ENCODE measurements around the gene TMEM181. TPM values are rescaled to one million over a fixed set of nuclear protein-coding genes. Genes with fewer than 3 reads are reported as not detected.
A peak's percentile ranks its signal among the peaks of the same experiment; 100 is the strongest.
"Not testable (repeated sequence)": the region's sequence is repeated elsewhere in the genome, so short reads cannot be mapped to it uniquely, and the experiment has no call there.

Gene TMEM181
- total RNA-seq, 2 experiments from 2014 or later: 10.0 to 10.1 TPM

GRCh38 chr6:158604048-158604406, 44.1 kb downstream of the TMEM181 start:
- ChIA-PET POLR2A (no interaction called here), CTCF (interaction anchor here (0.9 to 5.1 kb wide), 9 partner anchors 12 to 428 kb away, joined by 3 to 49 read pairs (median 6); no protein-coding TSS in a partner anchor)
- Mint-ChIP-seq H3K4me3 (no peak overlapping the region), H3K4me1 (ENCODE audit: low read depth) (no peaks in the 10 kb centered on the region), H3K27me3 (no peaks in the 10 kb centered on the region), H3K36me3 (ENCODE audit: low read depth) (peaks cover 38% of the 10 kb centered on the region), H3K27ac (peak overlapping the region; percentile 41), H3K9me3 (no peaks in the 10 kb centered on the region)
- ATAC-seq: no peak
- no peak for DNase-seq
- TF ChIP-seq CTCF (IDR thresholded peaks at IDR 0.05): no peak
- intact Hi-C loops (cut with micrococcal nuclease): loop anchor here (10.0 kb wide), 1 partner anchor 389 kb away; no protein-coding TSS in a partner anchor

- peak; percentile 75 for DNase-seq
- intact Hi-C loops (cut with micrococcal nuclease): loop anchor here (10.0 kb wide), 1 partner anchor 391 kb away; no protein-coding TSS in a partner anchor
These were observed 45.5 kb downstream of the TMEM181 start for GRCh38 chr6:158605266-158605878.

GRCh38 chr6:158606011-158606410, 46.1 kb downstream of the TMEM181 start:
- H3K27me3 Mint-ChIP-seq; H3K4me3 Mint-ChIP-seq; DNase-seq; H3K27ac Mint-ChIP-seq; H3K4me1 Mint-ChIP-seq (ENCODE audit: low read depth); POLR2A ChIA-PET; ATAC-seq; H3K9me3 Mint-ChIP-seq: not testable (repeated sequence)
- H3K36me3 Mint-ChIP-seq (ENCODE audit: low read depth): peaks cover 42% of the 10 kb centered on the region
- intact Hi-C loops (cut with micrococcal nuclease): loop anchor here (10.0 kb wide), 1 partner anchor 391 kb away; no protein-coding TSS in a partner anchor
- CTCF ChIA-PET: interaction anchor here (0.7 to 5.1 kb wide), 16 partner anchors 11 to 392 kb away, joined by 3 to 49 read pairs (median 5); partner anchors contain the start of gene DYNLT1

More at GRCh38 chr6:158605266-158605878, 45.5 kb downstream of the TMEM181 start:
- TF ChIP-seq CTCF (IDR thresholded peaks at IDR 0.05): peak; percentile 85
- Mint-ChIP-seq H3K9me3 (no peaks in the 10 kb centered on the region), H3K4me3 (no peak overlapping the region), H3K4me1 (ENCODE audit: low read depth) (no peaks in the 10 kb centered on the region), H3K27me3 (no peaks in the 10 kb centered on the region), H3K27ac (no peak overlapping the region), H3K36me3 (ENCODE audit: low read depth) (peaks cover 39% of the 10 kb centered on the region)
- ChIA-PET CTCF (interaction anchor here (0.7 to 5.1 kb wide), 19 partner anchors 10 to 430 kb away, joined by 3 to 49 read pairs (median 5); partner anchors contain the start of gene DYNLT1), POLR2A (no interaction called here)
- ATAC-seq: peak; percentile 80

GRCh38 chr6:158606935-158607334, 47.0 kb downstream of the TMEM181 start:
- Mint-ChIP-seq H3K27ac (no peak overlapping the region), H3K9me3 (no peaks in the 10 kb centered on the region), H3K27me3 (no peaks in the 10 kb centered on the region), H3K36me3 (ENCODE audit: low read depth) (peaks cover 46% of the 10 kb centered on the region), H3K4me1 (ENCODE audit: low read depth) (no peaks in the 10 kb centered on the region), H3K4me3 (no peak overlapping the region)
- no peak for TF ChIP-seq CTCF (IDR thresholded peaks at IDR 0.05)
- ChIA-PET POLR2A (no interaction called here), CTCF (interaction anchor here (1.9 to 2.6 kb wide), 3 partner anchors 12 to 386 kb away, joined by 7 to 17 read pairs (median 8); no protein-coding TSS in a partner anchor)
- no peak for ATAC-seq
- intact Hi-C loops (cut with micrococcal nuclease): loop anchor here (10.0 kb wide), 1 partner anchor 392 kb away; no protein-coding TSS in a partner anchor
- DNase-seq: no peak

- H3K4me3 Mint-ChIP-seq: no peak overlapping the region
- no peak for TF ChIP-seq CTCF (IDR thresholded peaks at IDR 0.05)
- POLR2A ChIA-PET: no interaction called here
- ATAC-seq (no peak), DNase-seq (no peak)
- no peaks in the 10 kb centered on the region for H3K27me3 Mint-ChIP-seq
- no peaks in the 10 kb centered on the region for H3K9me3 Mint-ChIP-seq
- H3K4me1 Mint-ChIP-seq (ENCODE audit: low read depth): no peaks in the 10 kb centered on the region
- intact Hi-C loops (cut with micrococcal nuclease): loop anchor here (10.0 kb wide), 1 partner anchor 393 kb away; no protein-coding TSS in a partner anchor
- no peak overlapping the region for H3K27ac Mint-ChIP-seq
- peaks cover 49% of the 10 kb centered on the region for H3K36me3 Mint-ChIP-seq (ENCODE audit: low read depth)
- CTCF ChIA-PET: interaction anchor here (0.9 to 2.6 kb wide), 3 partner anchors 14 to 386 kb away, joined by 3 to 8 read pairs (median 7); no protein-coding TSS in a partner anchor
These were observed 47.7 kb downstream of the TMEM181 start for GRCh38 chr6:158607411-158608170.
